ENCODE measurements around the gene PMEPA1. TPM values are rescaled to one million over a fixed set of nuclear protein-coding genes. Genes with fewer than 3 reads are reported as not detected.

The PMEPA1 gene
- total RNA-seq, 1 donor from 2014 or later = 151 TPM

DNA sequence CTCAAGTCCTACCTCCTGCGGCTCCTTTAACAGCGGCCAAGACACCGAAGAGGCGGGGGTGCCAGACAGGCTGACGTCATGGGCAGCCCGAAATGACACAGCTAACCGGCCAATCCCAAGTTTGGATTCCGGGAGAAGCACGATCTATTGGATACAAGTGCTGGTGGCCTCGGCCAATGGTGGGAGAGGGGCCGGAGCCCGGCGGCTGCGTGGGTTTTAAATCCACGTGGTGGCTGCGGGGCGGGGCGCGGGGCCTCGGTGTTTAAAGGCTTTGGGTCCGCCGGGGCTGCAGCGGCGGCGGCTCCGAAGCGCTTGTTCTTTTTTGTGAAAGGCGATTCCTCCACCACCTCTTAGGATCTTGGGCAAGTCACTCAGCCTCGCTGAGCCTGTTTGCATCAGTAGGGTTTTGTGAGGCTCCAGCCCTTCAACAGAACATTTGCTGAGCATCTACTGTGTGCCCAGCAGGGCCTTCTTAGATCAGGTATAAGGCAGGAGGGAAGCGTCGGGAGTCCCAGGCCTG is 8.7 kb upstream of the PMEPA1 start:
- H3K36me3 Mint-ChIP-seq (ENCODE audit: low read depth) = no peaks in the 10 kb centered on the region
- peak overlapping the region; percentile 72 for H3K4me3 Mint-ChIP-seq (ENCODE audit: unreplicated experiment)
- TF ChIP-seq, protein P1, sequence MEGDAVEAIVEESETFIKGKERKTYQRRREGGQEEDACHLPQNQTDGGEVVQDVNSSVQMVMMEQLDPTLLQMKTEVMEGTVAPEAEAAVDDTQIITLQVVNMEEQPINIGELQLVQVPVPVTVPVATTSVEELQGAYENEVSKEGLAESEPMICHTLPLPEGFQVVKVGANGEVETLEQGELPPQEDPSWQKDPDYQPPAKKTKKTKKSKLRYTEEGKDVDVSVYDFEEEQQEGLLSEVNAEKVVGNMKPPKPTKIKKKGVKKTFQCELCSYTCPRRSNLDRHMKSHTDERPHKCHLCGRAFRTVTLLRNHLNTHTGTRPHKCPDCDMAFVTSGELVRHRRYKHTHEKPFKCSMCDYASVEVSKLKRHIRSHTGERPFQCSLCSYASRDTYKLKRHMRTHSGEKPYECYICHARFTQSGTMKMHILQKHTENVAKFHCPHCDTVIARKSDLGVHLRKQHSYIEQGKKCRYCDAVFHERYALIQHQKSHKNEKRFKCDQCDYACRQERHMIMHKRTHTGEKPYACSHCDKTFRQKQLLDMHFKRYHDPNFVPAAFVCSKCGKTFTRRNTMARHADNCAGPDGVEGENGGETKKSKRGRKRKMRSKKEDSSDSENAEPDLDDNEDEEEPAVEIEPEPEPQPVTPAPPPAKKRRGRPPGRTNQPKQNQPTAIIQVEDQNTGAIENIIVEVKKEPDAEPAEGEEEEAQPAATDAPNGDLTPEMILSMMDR (IDR thresholded peaks at IDR 0.05) = no peak
- no peaks in the 10 kb centered on the region for H3K27me3 Mint-ChIP-seq (ENCODE audit: low read depth)
- peak overlapping the region; percentile 71 for H3K27ac Mint-ChIP-seq (ENCODE audit: unreplicated experiment)
- DNase-seq (ENCODE audit: low spot score) = peak; percentile 97
- H3K9me3 Mint-ChIP-seq (ENCODE audit: low read depth) = no peaks in the 10 kb centered on the region
- H3K4me1 Mint-ChIP-seq (ENCODE audit: low read depth) = peaks cover 51% of the 10 kb centered on the region

DNA sequence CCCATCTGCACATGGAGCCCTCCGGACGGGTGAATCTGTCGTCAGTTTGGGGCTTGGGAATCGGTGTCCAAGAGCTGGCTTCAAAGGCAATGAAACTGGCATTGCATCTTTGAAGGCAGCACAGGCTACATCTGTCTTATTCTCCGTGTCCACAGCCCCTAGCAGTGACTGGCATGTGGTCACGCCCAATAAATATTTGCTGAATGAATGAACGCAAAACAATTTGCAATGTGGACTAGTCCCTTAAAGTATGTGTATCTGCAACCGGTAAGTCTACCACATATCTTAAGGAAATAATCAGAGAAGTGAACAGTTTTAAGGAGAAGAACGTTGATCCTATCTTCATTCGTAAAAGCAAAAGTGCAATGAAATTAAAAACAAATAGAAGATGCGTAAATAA is 8.0 kb upstream of the PMEPA1 start:
- Mint-ChIP-seq H3K4me3 (ENCODE audit: unreplicated experiment) (no peak overlapping the region), H3K27me3 (ENCODE audit: low read depth) (no peaks in the 10 kb centered on the region), H3K36me3 (ENCODE audit: low read depth) (no peaks in the 10 kb centered on the region), H3K27ac (ENCODE audit: unreplicated experiment) (peak overlapping the region; percentile 82), H3K9me3 (ENCODE audit: low read depth) (no peaks in the 10 kb centered on the region), H3K4me1 (ENCODE audit: low read depth) (peaks cover 56% of the 10 kb centered on the region)
- no peak for DNase-seq (ENCODE audit: low spot score)
- TF ChIP-seq, protein P1 (IDR thresholded peaks at IDR 0.05) = no peak

DNA sequence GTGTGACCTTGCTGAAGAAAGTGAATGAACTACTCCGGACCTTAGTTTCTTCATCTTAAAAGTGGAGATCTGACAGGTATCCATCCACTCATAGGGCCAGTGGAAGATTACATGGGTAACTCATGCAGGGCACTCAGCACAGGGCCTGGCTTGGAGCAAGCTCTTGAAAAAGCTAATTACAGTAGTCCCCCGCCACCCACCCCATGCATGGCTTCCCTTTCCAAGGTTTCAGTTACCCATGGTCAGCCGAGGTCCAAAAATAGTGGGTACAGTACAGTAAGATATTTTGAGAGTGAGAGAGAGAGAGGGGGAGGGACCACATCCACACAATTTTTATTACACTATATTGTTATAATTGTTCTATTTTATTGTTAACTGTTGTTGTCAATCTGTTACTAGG is 7.1 kb upstream of the PMEPA1 start:
- peaks cover 63% of the 10 kb centered on the region for H3K4me1 Mint-ChIP-seq (ENCODE audit: low read depth)
- H3K27ac Mint-ChIP-seq (ENCODE audit: unreplicated experiment) = peak overlapping the region; percentile 90
- no peaks in the 10 kb centered on the region for H3K27me3 Mint-ChIP-seq (ENCODE audit: low read depth)
- TF ChIP-seq, protein P1 (IDR thresholded peaks at IDR 0.05) = no peak
- no peaks in the 10 kb centered on the region for H3K36me3 Mint-ChIP-seq (ENCODE audit: low read depth)
- no peak overlapping the region for H3K4me3 Mint-ChIP-seq (ENCODE audit: unreplicated experiment)
- DNase-seq (ENCODE audit: low spot score) = no peak
- no peaks in the 10 kb centered on the region for H3K9me3 Mint-ChIP-seq (ENCODE audit: low read depth)

DNA sequence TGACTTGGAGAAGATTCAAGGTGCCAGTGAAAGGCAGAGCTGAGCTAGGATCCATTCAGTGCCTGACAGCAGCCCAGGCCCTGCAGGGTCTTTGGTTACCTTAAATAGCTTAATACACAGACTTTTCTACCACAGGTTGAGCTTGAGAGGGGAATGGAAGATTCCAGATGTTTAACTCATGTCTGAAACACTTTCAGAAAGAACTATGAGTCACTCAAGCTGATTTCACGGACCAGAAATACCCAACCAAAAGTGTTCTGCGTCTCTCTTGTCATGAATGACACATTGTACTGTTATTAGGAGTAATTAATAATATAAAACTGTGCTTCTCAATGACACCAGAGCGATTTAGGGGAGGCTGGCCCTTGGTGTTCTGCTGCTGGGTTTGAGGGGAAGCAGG is 6.4 kb upstream of the PMEPA1 start:
- Mint-ChIP-seq H3K27ac (ENCODE audit: unreplicated experiment) (peak overlapping the region; percentile 90), H3K27me3 (ENCODE audit: low read depth) (no peaks in the 10 kb centered on the region), H3K36me3 (ENCODE audit: low read depth) (no peaks in the 10 kb centered on the region), H3K4me3 (ENCODE audit: unreplicated experiment) (no peak overlapping the region), H3K9me3 (ENCODE audit: low read depth) (no peaks in the 10 kb centered on the region), H3K4me1 (ENCODE audit: low read depth) (peaks cover 69% of the 10 kb centered on the region)
- TF ChIP-seq, protein P1 (IDR thresholded peaks at IDR 0.05) = no peak
- no peak for DNase-seq (ENCODE audit: low spot score)

DNA sequence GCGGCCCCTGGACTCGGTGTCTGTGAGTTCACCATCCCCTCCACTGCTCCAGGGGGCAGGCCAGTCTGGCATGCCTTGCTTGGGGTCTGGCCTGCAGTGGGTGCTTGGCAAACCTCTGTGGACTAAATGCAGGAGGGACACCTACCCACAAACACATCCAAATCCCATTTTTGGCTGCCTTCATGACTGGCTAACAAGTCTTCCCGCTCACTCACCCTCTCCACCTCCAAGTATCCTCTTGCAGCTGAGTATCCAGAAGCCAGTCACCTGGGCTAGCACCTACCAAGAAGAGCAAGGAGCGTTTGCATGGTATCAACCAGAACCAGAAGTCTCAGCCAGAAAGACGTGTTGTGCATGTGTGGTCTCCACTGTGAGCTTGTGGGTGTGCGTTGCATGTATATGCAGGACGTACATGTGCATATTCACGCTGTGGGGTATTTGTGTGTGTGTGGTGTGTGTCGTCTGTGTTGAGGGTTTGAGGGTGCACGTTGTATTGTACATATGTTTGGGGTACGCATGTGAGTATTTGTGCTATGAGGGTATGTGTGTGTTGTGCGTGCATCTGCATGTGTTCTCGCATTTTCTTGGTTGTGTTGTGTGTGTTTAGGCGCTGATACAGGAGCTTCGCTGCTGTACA is 5.6 kb upstream of the PMEPA1 start:
- TF ChIP-seq, protein P1 (IDR thresholded peaks at IDR 0.05) = no peak
- H3K27me3 Mint-ChIP-seq (ENCODE audit: low read depth) = no peaks in the 10 kb centered on the region
- peaks cover 77% of the 10 kb centered on the region for H3K4me1 Mint-ChIP-seq (ENCODE audit: low read depth)
- no peak for DNase-seq (ENCODE audit: low spot score)
- H3K27ac Mint-ChIP-seq (ENCODE audit: unreplicated experiment) = peak overlapping the region; percentile 90
- no peaks in the 10 kb centered on the region for H3K36me3 Mint-ChIP-seq (ENCODE audit: low read depth)
- no peak overlapping the region for H3K4me3 Mint-ChIP-seq (ENCODE audit: unreplicated experiment)
- no peaks in the 10 kb centered on the region for H3K9me3 Mint-ChIP-seq (ENCODE audit: low read depth)
